HEK293 (cell line): ENCODE measurements around the gene AURKA.

Source experiments
- CTCF ChIP-seq: fragments of 450-650 bp; formaldehyde crosslinking; IDR thresholded peaks from 2 replicates; pipeline ENCODE4 v1.5.1; 2016; ENCODE audit warnings: missing biosample characterization, missing genetic modification characterization
- GLIS1 ChIP-seq: fragments of 450-650 bp; formaldehyde crosslinking; IDR thresholded peaks from 2 replicates; pipeline ENCODE4 v1.5.1; 2016; ENCODE audit warnings: missing biosample characterization, missing genetic modification characterization
- INSM2 ChIP-seq: fragments of 450-650 bp; formaldehyde crosslinking; IDR thresholded peaks from 2 replicates; pipeline ENCODE4 v1.5.1; 2016; ENCODE audit warnings: missing biosample characterization, missing genetic modification characterization
- PATZ1 ChIP-seq: fragments of 450-650 bp; formaldehyde crosslinking; IDR thresholded peaks from 2 replicates; pipeline ENCODE4 v1.5.1; 2016; ENCODE audit warnings: missing biosample characterization, missing genetic modification characterization
- REST ChIP-seq: fragments of 450-650 bp; formaldehyde crosslinking; IDR thresholded peaks from 2 replicates; pipeline ENCODE4 v1.5.1; 2016; ENCODE audit warnings: missing biosample characterization, missing genetic modification characterization
- TCF7L2 ChIP-seq: IDR thresholded peaks from 2 replicates; pipeline ENCODE4 v1.6.1; 2011; ENCODE audit warnings: low read depth, mild to moderate bottlenecking, inconsistent platforms, low read length, moderate library complexity, borderline replicate concordance
- ZNF146 ChIP-seq: fragments of 450-650 bp; formaldehyde crosslinking; IDR thresholded peaks from 2 replicates; pipeline ENCODE4 v1.5.1; 2016; ENCODE audit warnings: missing biosample characterization, missing genetic modification characterization
- ZNF184 ChIP-seq: fragments of 450-650 bp; IDR thresholded peaks from 2 replicates; pipeline ENCODE4 v1.5.1; 2018; ENCODE audit warnings: missing biosample characterization, mild to moderate bottlenecking, missing genetic modification characterization
- ZNF341 ChIP-seq: fragments of 450-650 bp; formaldehyde crosslinking; IDR thresholded peaks from 2 replicates; pipeline ENCODE4; 2016; ENCODE audit warnings: low read depth, missing biosample characterization, missing genetic modification characterization
- ZXDB ChIP-seq: fragments of 450-650 bp; formaldehyde crosslinking; IDR thresholded peaks from 2 replicates; pipeline ENCODE4 v1.5.1; 2016; ENCODE audit warnings: missing biosample characterization, missing genetic modification characterization

- TF ChIP-seq CTCF (tag by site-specific recombination) (no peak), ZNF341 (no peak), PATZ1 (tag by site-specific recombination) (no peak), ZNF184 (tag by site-specific recombination) (no peak), TCF7L2 (no peak), GLIS1 (tag by site-specific recombination) (no peak), ZXDB (tag by site-specific recombination) (no peak), REST (tag by site-specific recombination) (no peak), ZNF146 (tag by site-specific recombination) (no peak), INSM2 (tag by site-specific recombination) (no peak)
Observed at GRCh38 chr20:56439771-56440291, 47.8 kb upstream of the AURKA start.
